Tibial artery (tissue), 4 donors: ENCODE results near the gene PPP1R1B.

Experiments
- DNase-seq, 2 donors: peaks; one replicate each; pipeline ENCODE4 v3.0.0-alpha.2; 2019
- H3K27ac ChIP-seq, 2 donors: fragments of 200-600 bp; sonication (generic) in 1 of 2; 1 replicate in 1 of 2; 2 replicates in 1 of 2; pipeline ENCODE4 v1.5.1; 2018 to 2019; ENCODE audit warnings: mild to moderate bottlenecking in 1 of 2
- H3K27me3 ChIP-seq, 2 donors: fragments of 200-600 bp; sonication (generic) in 1 of 2; one replicate each; pipeline versions ENCODE4 v1.5.1 to v1.6.0; 2016 to 2019
- H3K36me3 ChIP-seq, 3 donors: fragments of 200-600 bp; sonication (generic) in 2 of 3; one replicate each; pipeline ENCODE4 v1.5.1; 2016 to 2019; ENCODE audit warnings: mild to moderate bottlenecking in 2 of 3
- H3K4me1 ChIP-seq, 4 donors: fragments of 200-600 bp; sonication (generic) in 2 of 4; 1 replicate in 3 of 4; 2 replicates in 1 of 4; pipeline ENCODE4 v1.5.1; 2016 to 2019
- H3K4me3 ChIP-seq, 2 donors: fragments of 200-600 bp; sonication (generic) in 1 of 2; 1 replicate in 1 of 2; 2 replicates in 1 of 2; pipeline ENCODE4 v1.5.1; 2018 to 2019; ENCODE audit warnings: mild to moderate bottlenecking in 2 of 2
- H3K9me3 ChIP-seq, 3 donors: fragments of 200-600 bp; sonication (generic) in 1 of 3; one replicate each; pipeline ENCODE4 v1.5.1; 2016 to 2019
- intact Hi-C: fragments of 100-400 bp; cut with DNase I; formaldehyde crosslinking; loops from one replicate; pipeline ENCODE4 v1.15.0; 2023; ENCODE audit warnings: low total_unique reads
- TF ChIP-seq, protein P1 (sequence below), 2 experiments: fragments of 200-600 bp in 1 of 2; fragments of 450-650 bp in 1 of 2; IDR thresholded peaks; one replicate each; pipeline ENCODE4 v1.5.1; 2017 to 2019; ENCODE audit warnings: antibody characterized with exemption in 2 of 2, mild to moderate bottlenecking in 1 of 2, moderate library complexity in 1 of 2

PPP1R1B gene

DNA sequence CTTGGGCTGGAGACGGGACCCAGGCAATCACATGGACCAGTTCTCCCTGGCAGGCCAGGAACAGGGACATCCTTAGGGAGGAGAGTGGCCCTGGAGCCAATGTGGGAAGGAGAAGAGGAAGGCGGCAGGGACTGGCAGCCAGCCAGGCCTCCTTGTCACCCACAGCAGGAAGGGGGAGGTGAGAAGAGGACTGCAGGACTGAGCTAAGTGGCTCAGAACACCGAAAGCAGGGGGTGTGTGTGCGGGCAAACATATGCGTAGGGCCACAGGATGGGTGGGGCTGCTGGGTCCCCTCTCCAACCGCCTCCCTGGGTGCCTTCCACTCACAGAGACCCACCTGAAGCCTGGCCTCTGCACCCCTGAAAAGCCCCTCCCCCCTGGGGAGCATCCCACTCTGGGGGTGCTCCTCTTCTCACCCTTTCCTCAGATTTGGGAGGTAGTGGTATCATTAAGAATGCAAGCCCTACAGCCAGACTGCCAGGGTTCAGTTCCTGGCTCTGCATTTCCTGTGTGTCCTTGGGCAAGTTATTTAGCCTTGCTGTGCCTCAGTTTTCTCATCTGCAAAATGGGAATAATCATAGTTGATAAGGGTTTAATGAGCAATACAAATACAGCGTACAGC lies 49.6 kb downstream of the PPP1R1B start:
- intact Hi-C loops, result no loop called here
- peak; percentile 84 to 96 for DNase-seq
- H3K36me3 ChIP-seq, result peaks cover 0 to 15% (median 0%) of the 10 kb centered on the region in 3 donors
- no peaks in the 10 kb centered on the region for H3K9me3 ChIP-seq
- no peak overlapping the region for H3K4me3 ChIP-seq
- H3K4me1 ChIP-seq, result peaks cover 7 to 81% (median 56%) of the 10 kb centered on the region in 4 donors
- H3K27me3 ChIP-seq, result no peaks in the 10 kb centered on the region
- H3K27ac ChIP-seq, result peak overlapping the region; percentile 84 to 88
- TF ChIP-seq, protein P1, sequence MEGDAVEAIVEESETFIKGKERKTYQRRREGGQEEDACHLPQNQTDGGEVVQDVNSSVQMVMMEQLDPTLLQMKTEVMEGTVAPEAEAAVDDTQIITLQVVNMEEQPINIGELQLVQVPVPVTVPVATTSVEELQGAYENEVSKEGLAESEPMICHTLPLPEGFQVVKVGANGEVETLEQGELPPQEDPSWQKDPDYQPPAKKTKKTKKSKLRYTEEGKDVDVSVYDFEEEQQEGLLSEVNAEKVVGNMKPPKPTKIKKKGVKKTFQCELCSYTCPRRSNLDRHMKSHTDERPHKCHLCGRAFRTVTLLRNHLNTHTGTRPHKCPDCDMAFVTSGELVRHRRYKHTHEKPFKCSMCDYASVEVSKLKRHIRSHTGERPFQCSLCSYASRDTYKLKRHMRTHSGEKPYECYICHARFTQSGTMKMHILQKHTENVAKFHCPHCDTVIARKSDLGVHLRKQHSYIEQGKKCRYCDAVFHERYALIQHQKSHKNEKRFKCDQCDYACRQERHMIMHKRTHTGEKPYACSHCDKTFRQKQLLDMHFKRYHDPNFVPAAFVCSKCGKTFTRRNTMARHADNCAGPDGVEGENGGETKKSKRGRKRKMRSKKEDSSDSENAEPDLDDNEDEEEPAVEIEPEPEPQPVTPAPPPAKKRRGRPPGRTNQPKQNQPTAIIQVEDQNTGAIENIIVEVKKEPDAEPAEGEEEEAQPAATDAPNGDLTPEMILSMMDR (IDR thresholded peaks at IDR 0.05), result no peak

DNA sequence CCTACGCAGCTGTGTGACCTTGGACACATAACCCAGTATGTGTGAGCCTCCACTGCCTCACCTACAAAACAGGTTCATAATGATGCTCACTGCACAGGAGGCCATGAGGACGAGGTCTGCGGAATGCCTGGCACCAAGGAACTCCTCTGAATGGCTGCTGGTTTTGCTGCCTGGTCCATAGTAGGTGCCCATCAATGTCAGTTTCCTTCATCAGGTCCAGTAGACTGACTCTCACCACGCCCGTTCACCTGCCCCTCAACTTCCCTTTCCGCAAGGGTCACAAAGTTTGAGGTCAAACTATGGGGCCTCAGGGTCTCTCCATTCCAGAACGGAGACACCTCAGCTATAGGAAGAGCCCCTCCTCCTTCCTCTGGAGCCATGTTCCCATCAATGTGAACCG lies 50.3 kb downstream of the PPP1R1B start:
- Histone ChIP-seq H3K4me3 (peak overlapping the region in 1 of 2 donors; percentile 27), H3K27ac (peak overlapping the region; percentile 84 to 88), H3K4me1 (peaks cover 7 to 73% (median 49%) of the 10 kb centered on the region in 4 donors), H3K36me3 (peaks cover 0 to 15% (median 0%) of the 10 kb centered on the region in 3 donors), H3K9me3 (no peaks in the 10 kb centered on the region), H3K27me3 (no peaks in the 10 kb centered on the region)
- intact Hi-C loops, result no loop called here
- TF ChIP-seq, protein P1 (IDR thresholded peaks at IDR 0.05), result no peak
- DNase-seq, result no peak

DNA sequence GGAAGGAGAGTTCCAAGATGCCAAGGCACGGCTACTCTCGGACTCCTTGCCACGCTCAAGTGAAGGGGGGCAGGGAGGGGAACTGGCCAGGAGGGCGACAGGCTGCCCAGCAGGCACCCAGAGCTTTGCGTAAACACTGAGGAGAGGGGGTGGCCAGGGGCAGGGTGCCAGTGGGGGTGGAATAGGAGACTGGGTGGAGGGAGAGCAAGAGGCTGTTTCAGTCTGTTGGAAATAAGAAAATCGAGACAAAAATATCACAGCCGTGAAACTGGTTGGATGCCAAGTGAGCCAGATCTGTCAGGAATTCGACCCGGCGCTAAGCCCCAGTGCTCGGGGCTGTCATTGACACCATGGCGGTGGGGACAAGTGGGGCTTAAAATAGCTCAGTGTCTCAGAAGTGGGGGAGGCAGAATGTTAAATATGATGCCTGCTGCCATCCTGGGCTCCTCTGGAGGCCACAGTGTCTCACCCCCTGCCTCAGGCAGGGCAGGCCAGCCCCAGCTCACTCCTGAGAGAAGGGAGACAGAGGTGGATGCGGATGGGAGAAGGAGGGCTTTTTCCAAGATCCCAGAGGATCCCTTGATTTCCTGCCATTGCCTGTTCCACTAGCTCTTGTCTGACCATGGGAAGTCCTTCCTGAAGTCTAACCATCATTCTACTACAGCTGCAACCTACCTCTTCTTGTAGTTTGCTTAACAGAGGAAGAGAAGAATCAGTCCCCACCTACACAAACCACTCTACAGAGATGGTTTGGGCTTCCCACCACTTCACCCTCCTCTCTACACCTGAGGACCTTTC lies 51.0 kb downstream of the PPP1R1B start:
- H3K36me3 ChIP-seq, result peaks cover 0 to 22% (median 0%) of the 10 kb centered on the region in 3 donors
- H3K27me3 ChIP-seq, result no peaks in the 10 kb centered on the region
- intact Hi-C loops, result no loop called here
- DNase-seq, result peak; percentile 80 to 97
- peak overlapping the region in 1 of 2 donors; percentile 27 for H3K4me3 ChIP-seq
- H3K9me3 ChIP-seq, result no peaks in the 10 kb centered on the region
- peaks cover 7 to 67% (median 47%) of the 10 kb centered on the region in 4 donors for H3K4me1 ChIP-seq
- TF ChIP-seq, protein P1 (IDR thresholded peaks at IDR 0.05), result no peak
- H3K27ac ChIP-seq, result peak overlapping the region; percentile 84 to 88

DNA sequence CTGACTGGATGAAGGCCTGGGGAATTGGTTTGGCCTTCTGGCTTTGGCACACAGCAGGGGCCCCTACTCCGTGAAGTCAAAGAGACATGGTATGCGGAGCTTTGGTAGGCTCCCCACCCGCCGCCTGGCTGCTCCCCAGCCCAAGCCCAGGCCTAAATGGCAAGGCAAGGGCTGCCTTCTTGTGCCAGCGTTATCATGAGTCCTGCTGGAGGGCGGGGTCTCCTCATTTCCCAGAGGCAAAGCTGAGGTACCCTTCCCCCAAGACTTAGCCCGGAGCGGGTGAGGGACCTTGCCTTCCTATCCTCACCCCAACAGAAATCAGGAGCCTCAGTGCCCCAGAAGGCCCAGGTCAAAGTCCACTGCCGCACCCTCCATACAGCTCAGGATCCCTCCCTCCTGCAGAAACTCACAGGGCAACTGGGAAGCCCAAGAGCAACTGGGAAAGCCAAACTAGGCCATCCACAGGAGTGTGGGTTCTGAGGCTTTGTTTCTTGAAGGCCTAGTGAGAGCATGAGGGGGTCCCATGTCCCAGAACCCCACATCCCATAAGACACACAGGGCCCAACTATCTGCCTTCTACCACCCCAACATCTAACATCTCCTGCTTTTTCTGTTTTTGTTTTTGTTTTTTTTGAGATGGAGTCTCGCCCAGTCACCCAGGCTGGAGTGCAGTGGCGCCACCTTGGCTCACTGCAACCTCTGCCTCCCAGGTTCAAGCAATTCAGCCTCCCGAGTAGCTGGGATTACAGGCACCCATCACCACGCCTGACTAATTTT lies 51.8 kb downstream of the PPP1R1B start:
- Histone ChIP-seq H3K27me3 (no peaks in the 10 kb centered on the region), H3K36me3 (peaks cover 0 to 30% (median 0%) of the 10 kb centered on the region in 3 donors), H3K27ac (peak overlapping the region; percentile 84 to 88), H3K9me3 (no peaks in the 10 kb centered on the region), H3K4me3 (no peak overlapping the region), H3K4me1 (peaks cover 7 to 67% (median 47%) of the 10 kb centered on the region in 4 donors)
- TF ChIP-seq, protein P1 (IDR thresholded peaks at IDR 0.05), result no peak
- DNase-seq, result no peak
- intact Hi-C loops, result no loop called here

DNA sequence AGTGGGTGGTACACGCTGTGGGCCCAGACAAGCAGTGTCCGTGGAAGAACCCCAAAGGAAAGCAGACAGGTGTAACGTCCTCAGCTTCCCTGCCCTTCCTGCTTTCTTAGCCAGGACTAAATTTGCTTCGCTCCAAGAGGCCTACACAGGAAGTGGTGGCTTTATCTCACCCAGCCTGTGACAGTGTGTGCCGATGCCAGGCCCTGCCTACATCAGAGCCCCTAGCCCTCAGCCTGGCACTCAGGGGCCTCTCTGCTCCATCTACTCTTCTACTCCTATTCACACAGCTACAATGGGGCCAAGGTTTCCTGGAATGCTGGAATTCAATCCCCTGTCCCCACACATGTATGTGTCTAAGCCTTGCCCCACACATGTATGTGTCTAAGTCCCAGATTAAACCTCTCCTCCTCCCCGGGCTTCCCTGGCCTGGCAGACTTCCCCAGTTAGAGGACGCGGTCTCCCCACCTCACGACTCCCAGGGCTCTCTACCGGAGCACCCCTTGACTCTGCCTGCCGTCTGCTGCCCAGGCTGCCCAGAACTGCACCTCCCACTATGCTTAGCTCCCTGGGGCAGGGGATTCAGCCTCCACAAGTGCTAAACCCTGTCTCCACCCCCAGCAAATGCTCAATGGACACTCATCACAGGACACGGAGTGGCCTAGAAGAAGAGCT lies 52.9 kb downstream of the PPP1R1B start:
- TF ChIP-seq, protein P1 (IDR thresholded peaks at IDR 0.05), result no peak
- H3K36me3 ChIP-seq, result peaks cover 0 to 41% (median 0%) of the 10 kb centered on the region in 3 donors
- intact Hi-C loops, result no loop called here
- H3K27ac ChIP-seq, result peak overlapping the region; percentile 84 to 88
- no peak overlapping the region for H3K4me3 ChIP-seq
- H3K27me3 ChIP-seq, result no peaks in the 10 kb centered on the region
- H3K9me3 ChIP-seq, result no peaks in the 10 kb centered on the region
- DNase-seq, result no peak
- H3K4me1 ChIP-seq, result peaks cover 7 to 59% (median 40%) of the 10 kb centered on the region in 4 donors
